ENCODE measurements around the gene POU2F1. TPM values are rescaled to one million over a fixed set of nuclear protein-coding genes. Genes with fewer than 3 reads are reported as not detected.

The POU2F1 gene
- total RNA-seq, 2 donors from 2014 or later = 48.6 to 49.4 TPM

GRCh38 chr1:167291539-167292185 lies 71.0 kb downstream of the POU2F1 start:
- Histone ChIP-seq H3K27ac (ENCODE audit: low read depth, low read length) (no peak overlapping the region), H3K36me3 (ENCODE audit: control insufficient read depth, insufficient read depth, low read length) (no peaks in the 10 kb centered on the region), H3K4me3 (ENCODE audit: low read length) (no peak overlapping the region), H3K27me3 (ENCODE audit: control insufficient read depth, insufficient read depth, low read length, poor library complexity, severe bottlenecking) (no peaks in the 10 kb centered on the region), H3K9me3 (ENCODE audit: control insufficient read depth, low read length) (no peaks in the 10 kb centered on the region), H3K4me1 (ENCODE audit: control insufficient read depth, insufficient read depth, low read length) (peaks cover under 1% of the 10 kb centered on the region), H3K9ac (ENCODE audit: extremely low read depth, low read length, poor library complexity, severe bottlenecking) (no peak overlapping the region)
- Mint-ChIP-seq H3K27me3 (ENCODE audit: insufficient read depth) (no peaks in the 10 kb centered on the region), H3K4me1 (peaks cover 22% of the 10 kb centered on the region), H3K36me3 (ENCODE audit: low read depth) (peaks cover 11% of the 10 kb centered on the region), H3K9me3 (no peaks in the 10 kb centered on the region), H3K27ac (no peak overlapping the region), H3K4me3 (no peak overlapping the region)
- TF ChIP-seq, protein P1, sequence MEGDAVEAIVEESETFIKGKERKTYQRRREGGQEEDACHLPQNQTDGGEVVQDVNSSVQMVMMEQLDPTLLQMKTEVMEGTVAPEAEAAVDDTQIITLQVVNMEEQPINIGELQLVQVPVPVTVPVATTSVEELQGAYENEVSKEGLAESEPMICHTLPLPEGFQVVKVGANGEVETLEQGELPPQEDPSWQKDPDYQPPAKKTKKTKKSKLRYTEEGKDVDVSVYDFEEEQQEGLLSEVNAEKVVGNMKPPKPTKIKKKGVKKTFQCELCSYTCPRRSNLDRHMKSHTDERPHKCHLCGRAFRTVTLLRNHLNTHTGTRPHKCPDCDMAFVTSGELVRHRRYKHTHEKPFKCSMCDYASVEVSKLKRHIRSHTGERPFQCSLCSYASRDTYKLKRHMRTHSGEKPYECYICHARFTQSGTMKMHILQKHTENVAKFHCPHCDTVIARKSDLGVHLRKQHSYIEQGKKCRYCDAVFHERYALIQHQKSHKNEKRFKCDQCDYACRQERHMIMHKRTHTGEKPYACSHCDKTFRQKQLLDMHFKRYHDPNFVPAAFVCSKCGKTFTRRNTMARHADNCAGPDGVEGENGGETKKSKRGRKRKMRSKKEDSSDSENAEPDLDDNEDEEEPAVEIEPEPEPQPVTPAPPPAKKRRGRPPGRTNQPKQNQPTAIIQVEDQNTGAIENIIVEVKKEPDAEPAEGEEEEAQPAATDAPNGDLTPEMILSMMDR (conservative IDR thresholded peaks at IDR 0.05) = no peak
- DNase-seq = no peak
- 80 to 98% methylated on average over 1 to 3 of the region's 3 CpGs for WGBS, 2 experiments (ENCODE audit: insufficient coverage in 1 of 2, insufficient read length in 1 of 2)

- Histone ChIP-seq H3K27ac (ENCODE audit: low read depth, low read length) (no peak overlapping the region), H3K9me3 (ENCODE audit: control insufficient read depth, low read length) (no peaks in the 10 kb centered on the region), H3K4me1 (ENCODE audit: control insufficient read depth, insufficient read depth, low read length) (peaks cover 4% of the 10 kb centered on the region), H3K9ac (ENCODE audit: extremely low read depth, low read length, poor library complexity, severe bottlenecking) (no peak overlapping the region), H3K36me3 (ENCODE audit: control insufficient read depth, insufficient read depth, low read length) (no peaks in the 10 kb centered on the region), H3K27me3 (ENCODE audit: control insufficient read depth, insufficient read depth, low read length, poor library complexity, severe bottlenecking) (no peaks in the 10 kb centered on the region), H3K4me3 (ENCODE audit: low read length) (no peak overlapping the region)
- TF ChIP-seq, protein P1 (conservative IDR thresholded peaks at IDR 0.05) = no peak
- DNase-seq = no peak
- Mint-ChIP-seq H3K36me3 (ENCODE audit: low read depth) (peaks cover 11% of the 10 kb centered on the region), H3K4me3 (no peak overlapping the region), H3K9me3 (no peaks in the 10 kb centered on the region), H3K27me3 (ENCODE audit: insufficient read depth) (no peaks in the 10 kb centered on the region), H3K4me1 (peaks cover 16% of the 10 kb centered on the region), H3K27ac (no peak overlapping the region)
Measured at GRCh38 chr1:167292216-167292615, 71.5 kb downstream of the POU2F1 start.

DNA sequence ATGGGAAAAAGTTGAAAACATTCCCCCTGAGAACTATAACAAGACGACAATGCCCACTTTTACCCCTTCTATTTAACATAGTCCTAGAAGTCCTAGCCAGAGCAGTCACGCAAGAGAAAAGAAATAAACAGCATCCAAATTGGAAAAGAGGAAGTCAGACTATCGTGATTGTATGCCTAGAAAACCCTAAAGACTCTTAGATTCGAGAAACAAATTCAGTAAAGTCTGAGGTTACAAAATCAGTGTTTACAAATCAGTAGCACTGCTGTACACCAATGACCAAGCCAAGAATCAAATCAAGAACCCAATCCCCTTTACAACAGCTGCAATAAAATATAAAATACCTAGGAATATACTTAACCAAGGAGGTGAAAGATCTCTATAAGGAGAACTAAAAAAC lies 72.4 kb downstream of the POU2F1 start:
- H3K27me3 Mint-ChIP-seq (ENCODE audit: insufficient read depth) = no peaks in the 10 kb centered on the region
- TF ChIP-seq, protein P1 (conservative IDR thresholded peaks at IDR 0.05) = no peak
- peaks cover 11% of the 10 kb centered on the region for H3K36me3 Mint-ChIP-seq (ENCODE audit: low read depth)
- H3K4me1 Mint-ChIP-seq = peaks cover 8% of the 10 kb centered on the region
- Histone ChIP-seq H3K4me1 (ENCODE audit: control insufficient read depth, insufficient read depth, low read length) (peaks cover 4% of the 10 kb centered on the region), H3K36me3 (ENCODE audit: control insufficient read depth, insufficient read depth, low read length) (no peaks in the 10 kb centered on the region), H3K9ac (ENCODE audit: extremely low read depth, low read length, poor library complexity, severe bottlenecking) (no peak overlapping the region), H3K27me3 (ENCODE audit: control insufficient read depth, insufficient read depth, low read length, poor library complexity, severe bottlenecking) (no peaks in the 10 kb centered on the region), H3K27ac (ENCODE audit: low read depth, low read length) (no peak overlapping the region), H3K4me3 (ENCODE audit: low read length) (no peak overlapping the region), H3K9me3 (ENCODE audit: control insufficient read depth, low read length) (no peaks in the 10 kb centered on the region)
- no peaks in the 10 kb centered on the region for H3K9me3 Mint-ChIP-seq
- H3K27ac Mint-ChIP-seq = no peak overlapping the region
- no peak overlapping the region for H3K4me3 Mint-ChIP-seq
- whole genome bisulfite sequencing, 2 experiments (ENCODE audit: insufficient coverage in 1 of 2, insufficient read length in 1 of 2) = 93 to 100% methylated on average over 1 to 4 of the region's 4 CpGs
- no peak for DNase-seq

Data from endodermal cell (in vitro differentiated cells).